ENCODE results near the gene CCDC116. TPM values are rescaled to one million over a fixed set of nuclear protein-coding genes. Genes with fewer than 3 reads are reported as not detected.
"Not testable (repeated sequence)": the region's sequence is repeated elsewhere in the genome, so short reads cannot be mapped to it uniquely, and the experiment has no call there.

The CCDC116 gene
- polyA plus RNA-seq, 4 donors: 0.26 to 0.46 (median 0.38) TPM

DNA sequence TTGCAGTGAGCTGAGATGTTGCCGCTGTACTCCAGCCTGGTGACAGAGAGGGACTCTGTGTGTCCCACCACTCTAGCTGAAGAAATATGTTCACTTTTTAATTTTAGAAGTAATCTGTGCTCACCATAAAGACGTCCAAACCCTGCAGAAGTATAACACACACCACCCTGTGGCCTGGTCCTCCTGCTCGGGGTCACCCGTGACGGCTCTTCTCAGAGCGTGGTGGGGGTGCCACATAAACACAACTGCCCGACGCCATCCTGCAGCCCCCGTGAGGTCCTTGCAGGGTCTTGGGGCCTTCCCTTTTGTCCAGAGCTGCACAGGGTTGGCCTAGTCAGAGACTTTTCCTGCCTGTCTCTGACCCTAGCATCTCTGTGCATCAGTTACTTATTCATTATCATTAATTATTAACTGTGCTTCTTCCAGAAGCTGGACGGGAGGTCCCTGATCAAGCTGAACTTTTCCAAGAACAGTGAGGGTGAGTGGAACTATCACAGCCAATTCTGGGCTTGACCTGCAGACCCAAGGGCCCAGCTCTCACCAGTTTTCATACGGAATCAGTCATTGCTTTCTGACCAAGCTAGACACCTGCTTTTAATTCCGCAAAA, 42.2 kb downstream of the CCDC116 start:
- DNase-seq (ENCODE audit: low read depth in 4 of 4, low spot score in 3 of 4): no peak

GRCh38 chr22:21677606-21678443, 45.3 kb downstream of the CCDC116 start:
- DNase-seq (ENCODE audit: low read depth in 4 of 4, low spot score in 3 of 4): no peak

DNA sequence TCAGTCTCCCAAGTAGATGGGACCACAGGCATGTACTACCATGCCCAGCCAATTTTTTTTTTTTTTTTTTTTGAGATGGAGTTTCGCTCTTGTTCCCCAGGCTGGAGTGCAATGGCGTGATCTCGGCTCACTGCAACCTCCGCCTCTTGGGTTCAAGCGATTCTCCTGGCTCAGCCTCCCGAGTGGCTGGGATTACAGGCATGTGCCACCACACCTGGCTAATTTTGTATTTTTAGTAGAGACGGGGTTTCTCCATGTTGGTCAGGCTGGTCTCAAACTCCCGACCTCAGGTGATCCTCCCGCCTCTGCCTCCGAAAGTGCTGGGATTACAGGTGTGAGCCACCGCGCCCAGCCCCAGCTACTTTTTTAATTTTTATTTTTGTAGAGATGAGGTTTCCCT, 46.3 kb downstream of the CCDC116 start:
- not testable (repeated sequence) for DNase-seq (ENCODE audit: low read depth in 4 of 4, low spot score in 3 of 4)

GRCh38 chr22:21679383-21679782, 46.8 kb downstream of the CCDC116 start:
- no peak for DNase-seq (ENCODE audit: low read depth in 4 of 4, low spot score in 3 of 4)

GRCh38 chr22:21680830-21681565, 48.4 kb downstream of the CCDC116 start:
- no peak for DNase-seq (ENCODE audit: low read depth in 4 of 4, low spot score in 3 of 4)

DNA sequence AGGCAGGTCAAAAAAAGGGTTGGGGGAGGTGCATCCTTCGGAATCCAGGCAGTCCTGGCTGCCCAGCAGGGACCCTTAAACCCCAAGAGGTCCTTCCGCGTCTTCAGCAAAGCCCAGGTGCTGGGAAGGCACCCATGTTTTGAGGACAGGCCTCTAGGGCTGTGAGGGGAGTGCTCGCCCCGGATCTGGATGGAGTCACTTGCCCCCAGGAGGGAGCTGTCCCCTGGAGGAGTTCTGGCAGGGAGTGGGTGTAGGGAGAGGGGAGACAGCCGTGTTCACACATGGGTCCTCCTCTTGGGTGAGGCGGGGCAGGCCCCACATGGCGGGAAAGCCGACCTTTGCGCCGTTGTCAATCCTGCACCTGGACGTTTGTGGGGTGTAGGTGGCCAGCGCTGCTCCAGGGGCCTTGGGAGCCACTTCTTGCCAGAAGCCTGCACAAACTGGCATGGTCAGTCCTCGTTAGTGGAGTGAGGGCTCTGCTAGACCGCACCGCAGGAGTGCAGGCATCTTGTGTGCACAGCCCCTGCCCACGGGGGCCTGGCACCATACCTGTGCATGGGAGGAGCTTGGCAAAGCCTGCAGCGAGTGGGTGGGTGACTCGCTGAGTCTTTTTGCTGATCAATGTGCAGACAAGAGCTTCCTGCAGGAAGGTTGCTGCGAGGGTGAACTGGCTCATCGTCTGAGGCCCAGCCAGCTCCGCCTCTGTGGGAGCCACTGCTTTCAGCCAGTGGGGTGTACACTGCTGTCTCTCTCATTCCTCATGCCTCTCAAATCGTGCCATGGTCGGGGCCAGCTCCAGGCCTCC, 49.2 kb downstream of the CCDC116 start:
- DNase-seq (ENCODE audit: low read depth in 4 of 4, low spot score in 3 of 4): no peak

GRCh38 chr22:21682385-21683175, 50.0 kb downstream of the CCDC116 start:
- DNase-seq (ENCODE audit: low read depth in 4 of 4, low spot score in 3 of 4): no peak

GRCh38 chr22:21683401-21683811, 50.8 kb downstream of the CCDC116 start:
- DNase-seq (ENCODE audit: low read depth in 4 of 4, low spot score in 3 of 4): no peak

DNA sequence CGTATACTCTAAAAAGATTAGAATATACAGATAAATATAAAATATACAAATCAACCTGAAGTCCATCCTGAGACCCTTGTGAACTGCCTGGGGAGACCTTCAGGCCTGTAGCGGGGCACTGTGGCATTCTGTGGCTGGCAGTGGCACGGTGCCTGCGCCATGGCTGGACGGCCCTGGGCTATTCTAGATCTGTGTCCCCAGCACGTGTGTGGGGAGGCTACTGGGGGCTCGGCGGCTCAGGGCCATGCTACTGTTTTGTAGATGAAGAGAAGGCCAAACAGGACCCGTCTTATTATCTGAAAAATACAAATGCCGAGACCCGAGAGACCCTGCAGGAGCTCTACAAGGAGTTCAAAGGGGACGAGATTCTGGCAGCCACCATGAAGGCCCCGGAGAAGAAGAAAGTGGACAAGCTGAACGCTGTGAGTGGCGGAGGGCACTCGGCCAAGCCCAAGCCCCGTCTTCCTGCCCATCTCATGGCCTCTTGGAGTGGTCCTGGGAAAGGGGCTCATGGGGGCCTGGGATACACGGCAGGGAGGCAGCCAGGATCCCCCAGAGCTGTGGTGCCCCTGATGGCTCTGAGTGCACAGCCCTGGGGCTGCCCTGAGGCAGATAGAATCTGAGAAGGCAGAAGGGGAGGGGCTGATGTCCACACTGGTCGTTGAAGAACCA, 52.1 kb downstream of the CCDC116 start:
- DNase-seq (ENCODE audit: low read depth in 4 of 4, low spot score in 3 of 4): no peak

- DNase-seq (ENCODE audit: low read depth in 4 of 4, low spot score in 3 of 4): no peak
These were observed 52.6 kb downstream of the CCDC116 start for GRCh38 chr22:21685164-21685513.

DNA sequence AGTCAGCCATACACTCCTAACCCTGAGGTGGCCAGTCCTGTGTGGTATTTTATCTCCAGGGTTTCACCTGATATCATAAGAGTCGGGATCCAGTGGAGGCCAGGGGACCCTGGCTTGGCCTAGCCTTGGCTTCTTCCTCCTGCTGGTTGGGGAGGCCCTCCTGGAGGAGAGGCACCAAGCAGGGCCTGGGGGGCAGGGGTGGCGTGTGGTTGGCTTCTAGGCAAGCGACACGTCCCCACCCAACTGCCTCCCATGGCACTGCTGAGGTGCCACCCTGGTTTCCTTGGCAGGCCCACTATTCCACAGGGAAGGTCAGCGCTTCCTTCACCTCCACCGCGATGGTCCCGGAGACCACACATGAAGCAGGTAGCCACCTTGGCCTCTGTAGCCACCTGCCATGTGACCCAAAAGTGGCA, 53.6 kb downstream of the CCDC116 start:
- no peak for DNase-seq (ENCODE audit: low read depth in 4 of 4, low spot score in 3 of 4)

Other genes with a start within 250 kb of the CCDC116 start
- gene RIMBP3B, start 249.0 kb upstream of the CCDC116 start, polyA plus RNA-seq (ENCODE audit: insufficient read length in 4 of 4): not detected
- gene HIC2, start 215.4 kb upstream of the CCDC116 start, polyA plus RNA-seq (ENCODE audit: insufficient read length in 4 of 4): 10 to 100 TPM in 1 of 4 donors, 1 to 10 TPM in 3; 6.9 to 11.5 (median 8.6) TPM
- gene TMEM191C, start 165.4 kb upstream of the CCDC116 start, polyA plus RNA-seq (ENCODE audit: insufficient read length in 4 of 4): 1 to 10 TPM in 3 of 4 donors, under 1 TPM in 1; 0.81 to 2.1 (median 1.7) TPM
- under 1 TPM; 0.27 to 0.50 (median 0.40) TPM for gene RIMBP3C, start 81.3 kb upstream of the CCDC116 start, polyA plus RNA-seq (ENCODE audit: insufficient read length in 4 of 4)
- 10 to 100 TPM; 48.7 to 63.8 (median 58.1) TPM for gene UBE2L3, start 65.0 kb upstream of the CCDC116 start, polyA plus RNA-seq (ENCODE audit: insufficient read length in 4 of 4)
- 10 to 100 TPM in 2 of 4 donors, 1 to 10 TPM in 2; 5.0 to 19.2 (median 9.1) TPM for gene YDJC, start 2.7 kb upstream of the CCDC116 start, polyA plus RNA-seq (ENCODE audit: insufficient read length in 4 of 4)
- 10 to 100 TPM in 3 of 4 donors, 1 to 10 TPM in 1; 8.8 to 23.2 (median 15.7) TPM for gene SDF2L1, start 9.5 kb downstream of the CCDC116 start, polyA plus RNA-seq (ENCODE audit: insufficient read length in 4 of 4)
- 10 to 100 TPM; 31.0 to 49.4 (median 36.4) TPM for gene PPIL2, start 33.3 kb downstream of the CCDC116 start, polyA plus RNA-seq (ENCODE audit: insufficient read length in 4 of 4)
- 10 to 100 TPM; 11.8 to 20.9 (median 17.6) TPM for gene YPEL1, start 103.0 kb downstream of the CCDC116 start, polyA plus RNA-seq (ENCODE audit: insufficient read length in 4 of 4)
- 100 to 1,000 TPM; 106 to 146 (median 124) TPM for gene MAPK1, start 234.9 kb downstream of the CCDC116 start, polyA plus RNA-seq (ENCODE audit: insufficient read length in 4 of 4)

Data from left renal pelvis (tissue), 4 donors.